Vagina (tissue), 2 donors: ENCODE results near the gene TGFA. TPM values are rescaled to one million over a fixed set of nuclear protein-coding genes. Genes with fewer than 3 reads are reported as not detected.

Experiments used
- DNase-seq, 2 donors: peaks; one replicate each; pipeline ENCODE4 v3.0.0-alpha.2; 2017; ENCODE audit errors: extremely low spot score in 2 of 2
- H3K27ac ChIP-seq: fragments of 200-600 bp; sonication (generic); one replicate; pipeline ENCODE4 v1.5.1; 2019
- H3K27me3 ChIP-seq: fragments of 200-600 bp; sonication (generic); one replicate; pipeline ENCODE4 v1.5.1; 2019
- H3K36me3 ChIP-seq, 2 donors: fragments of 200-600 bp; sonication (generic); one replicate each; pipeline ENCODE4 v1.5.1; 2017 to 2019
- H3K4me1 ChIP-seq: fragments of 200-600 bp; sonication (generic); one replicate; pipeline ENCODE4 v1.5.1; 2019
- H3K4me3 ChIP-seq, 2 donors: fragments of 200-600 bp; sonication (generic); 1 replicate in 1 of 2; 2 replicates in 1 of 2; pipeline ENCODE4 v1.5.1; 2016 to 2019
- H3K9me3 ChIP-seq: fragments of 200-600 bp; sonication (generic); one replicate; pipeline ENCODE4 v1.5.1; 2019
- CTCF ChIP-seq, 3 experiments: fragments of 450-650 bp in 2 of 3; fragments of 200-600 bp in 1 of 3; sonication (generic) in 1 of 3; IDR thresholded peaks; one replicate each; pipeline ENCODE4 v1.5.1; 2017 to 2019; ENCODE audit warnings: antibody characterized with exemption in 3 of 3, mild to moderate bottlenecking in 2 of 3, moderate library complexity in 2 of 3
- POLR2A ChIP-seq, 2 donors: fragments of 450-650 bp; IDR thresholded peaks; one replicate each; pipeline ENCODE4 v1.6.1; 2017; ENCODE audit warnings: antibody characterized with exemption in 2 of 2, mild to moderate bottlenecking in 2 of 2, moderate library complexity in 2 of 2
- POLR2AphosphoS5 ChIP-seq, 2 donors: sonication (generic); formaldehyde crosslinking; IDR thresholded peaks; one replicate each; pipeline ENCODE4 v1.9.0; 2017; ENCODE audit warnings: antibody characterized with exemption in 2 of 2, mild to moderate bottlenecking in 2 of 2, low read depth in 1 of 2; ENCODE audit not compliant: insufficient read depth in 1 of 2
- intact Hi-C: fragments of 100-400 bp; cut with DNase I; formaldehyde crosslinking; loops from one replicate; pipeline ENCODE4 v1.15.1; 2023
- total RNA-seq: library from RNA; depleted of rRNA; stranded (reverse); fragments of >200 nt; gene quantifications from one replicate; pipeline ENCODE4 v1.2.3, GENCODE V29; 2016

The TGFA gene
- 27.7 TPM for total RNA-seq

GRCh38 chr2:70553584-70554337, at the start of gene TGFA:
Gene TGFA (minus strand): TSS chr2:70553826. CDS start chr2:70553767, 59 bp downstream.
- TF ChIP-seq CTCF (IDR thresholded peaks at IDR 0.05) (peak in 2 of 3 experiments; percentile 44 to 46), POLR2A (IDR thresholded peaks at IDR 0.05) (no peak), POLR2AphosphoS5 (IDR thresholded peaks at IDR 0.05; ENCODE audit: insufficient read depth in 1 of 2, low read depth in 1 of 2) (peak in 1 of 2 donors; percentile 64)
- no peaks in the 10 kb centered on the region for H3K9me3 ChIP-seq
- H3K4me3 ChIP-seq, result peak within 1 kb of the TSS; percentile 51 to 69
- H3K27me3 ChIP-seq, result no peaks in the 10 kb centered on the region
- peak within 1 kb of the TSS; percentile 49 for H3K27ac ChIP-seq
- no peak for DNase-seq
- no peaks in the 10 kb centered on the region for H3K36me3 ChIP-seq
- intact Hi-C loops, result no loop called here
- peaks cover 24% of the 10 kb centered on the region for H3K4me1 ChIP-seq

GRCh38 chr2:70603066-70603465, 49.4 kb upstream of the TGFA start:
- intact Hi-C loops, result no loop called here
- Histone ChIP-seq H3K4me3 (no peak overlapping the region), H3K9me3 (no peaks in the 10 kb centered on the region), H3K36me3 (no peaks in the 10 kb centered on the region), H3K27ac (no peak overlapping the region), H3K27me3 (no peaks in the 10 kb centered on the region), H3K4me1 (no peaks in the 10 kb centered on the region)
- TF ChIP-seq POLR2AphosphoS5 (IDR thresholded peaks at IDR 0.05; ENCODE audit: insufficient read depth in 1 of 2, low read depth in 1 of 2), result no peak
- no peak for TF ChIP-seq POLR2A (IDR thresholded peaks at IDR 0.05)
- TF ChIP-seq CTCF (IDR thresholded peaks at IDR 0.05), result no peak
- no peak for DNase-seq

DNA sequence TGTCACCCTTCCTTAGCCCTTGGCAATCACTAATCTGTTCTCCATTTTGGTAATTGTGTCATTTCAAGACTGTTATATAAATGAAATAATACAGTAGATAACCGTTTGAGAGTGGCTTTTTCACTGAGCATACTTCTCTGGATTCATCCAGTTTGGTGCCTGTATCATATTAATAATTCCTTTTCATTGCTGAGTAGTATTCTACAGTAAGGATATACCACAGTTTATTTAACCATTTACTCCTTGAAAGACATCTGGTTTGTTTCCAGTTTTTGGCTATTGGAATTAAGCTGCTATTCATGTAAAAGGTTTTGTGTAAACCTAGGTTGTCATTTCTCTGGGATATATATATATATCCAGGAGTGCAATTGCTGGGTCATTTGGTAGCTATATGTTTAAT, 44.6 kb upstream of the TGFA start:
- intact Hi-C loops, result no loop called here
- no peak for DNase-seq
- no peaks in the 10 kb centered on the region for H3K9me3 ChIP-seq
- H3K27me3 ChIP-seq, result no peaks in the 10 kb centered on the region
- TF ChIP-seq CTCF (IDR thresholded peaks at IDR 0.05) (no peak), POLR2AphosphoS5 (IDR thresholded peaks at IDR 0.05; ENCODE audit: insufficient read depth in 1 of 2, low read depth in 1 of 2) (no peak), POLR2A (IDR thresholded peaks at IDR 0.05) (no peak)
- H3K27ac ChIP-seq, result no peak overlapping the region
- no peak overlapping the region for H3K4me3 ChIP-seq
- no peaks in the 10 kb centered on the region for H3K36me3 ChIP-seq
- H3K4me1 ChIP-seq, result no peaks in the 10 kb centered on the region

DNA sequence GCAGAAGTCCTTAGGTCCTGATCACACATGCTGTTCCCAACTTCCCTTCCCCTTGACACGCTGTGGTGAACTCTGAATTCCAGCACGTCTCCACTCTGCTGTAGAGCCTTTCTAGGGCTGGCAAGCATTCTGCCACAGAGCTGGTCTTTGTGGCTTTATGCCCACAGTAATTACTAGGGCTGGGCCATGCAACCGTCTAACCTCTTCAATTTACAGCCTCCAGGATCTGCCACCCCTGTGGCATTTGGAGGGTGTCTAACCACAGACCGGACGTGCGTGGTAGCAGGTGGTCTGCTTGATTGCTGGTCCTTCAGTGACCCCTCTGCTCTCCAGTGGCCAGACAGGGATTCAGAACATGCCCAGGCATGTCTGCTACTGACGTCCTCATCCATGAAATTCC, 43.1 kb upstream of the TGFA start:
- no peak for DNase-seq
- H3K36me3 ChIP-seq, result no peaks in the 10 kb centered on the region
- no peaks in the 10 kb centered on the region for H3K27me3 ChIP-seq
- H3K9me3 ChIP-seq, result no peaks in the 10 kb centered on the region
- no peak overlapping the region for H3K27ac ChIP-seq
- intact Hi-C loops, result no loop called here
- TF ChIP-seq POLR2A (IDR thresholded peaks at IDR 0.05), result no peak
- no peak for TF ChIP-seq POLR2AphosphoS5 (IDR thresholded peaks at IDR 0.05; ENCODE audit: insufficient read depth in 1 of 2, low read depth in 1 of 2)
- no peak for TF ChIP-seq CTCF (IDR thresholded peaks at IDR 0.05)
- no peaks in the 10 kb centered on the region for H3K4me1 ChIP-seq
- no peak overlapping the region for H3K4me3 ChIP-seq

DNA sequence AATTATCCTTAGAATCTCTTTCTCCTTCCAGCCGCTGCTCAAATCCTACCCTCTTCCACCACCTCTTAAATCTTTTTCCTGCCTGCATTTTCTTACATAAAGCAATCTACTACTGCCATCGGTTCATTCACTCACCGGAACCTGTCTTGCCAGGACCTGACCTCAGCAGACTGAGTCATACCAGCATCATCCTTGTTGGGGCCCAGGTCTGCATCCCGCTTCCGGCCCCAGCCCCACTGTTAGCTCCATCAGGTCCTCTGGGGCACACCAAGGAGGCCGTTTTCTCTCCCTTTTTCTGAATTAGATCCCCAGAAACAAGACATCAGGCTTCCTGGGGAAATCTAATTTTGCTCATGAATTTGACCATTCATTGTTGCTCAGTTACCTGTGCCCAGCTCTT, 42.7 kb upstream of the TGFA start:
- Histone ChIP-seq H3K4me3 (no peak overlapping the region), H3K27ac (no peak overlapping the region), H3K36me3 (no peaks in the 10 kb centered on the region), H3K9me3 (no peaks in the 10 kb centered on the region), H3K4me1 (no peaks in the 10 kb centered on the region), H3K27me3 (no peaks in the 10 kb centered on the region)
- intact Hi-C loops, result no loop called here
- no peak for TF ChIP-seq POLR2AphosphoS5 (IDR thresholded peaks at IDR 0.05; ENCODE audit: insufficient read depth in 1 of 2, low read depth in 1 of 2)
- no peak for TF ChIP-seq CTCF (IDR thresholded peaks at IDR 0.05)
- no peak for TF ChIP-seq POLR2A (IDR thresholded peaks at IDR 0.05)
- DNase-seq, result no peak
